Gastrocnemius medialis (tissue), 4 donors: ENCODE data around the gene IDUA. TPM values are rescaled to one million over a fixed set of nuclear protein-coding genes. Genes with fewer than 3 reads are reported as not detected.

Experiments used
- ATAC-seq, 2 donors: fragments of 150-250 bp; one replicate each; pipeline ENCODE4 v1.9.1; 2016
- DNase-seq, 2 donors: peaks; one replicate each; pipeline ENCODE4 v3.0.0-alpha.2; 2019
- H3K27ac ChIP-seq, 4 donors: fragments of 200-600 bp; sonication (generic); 1 replicate in 1 of 4; 2 replicates in 3 of 4; pipeline ENCODE4 v1.5.1; 2016 to 2018; ENCODE audit warnings: mild to moderate bottlenecking in 2 of 4, moderate library complexity in 1 of 4
- H3K27me3 ChIP-seq, 3 donors: fragments of 200-600 bp; sonication (generic) in 2 of 3; 1 replicate in 1 of 3; 2 replicates in 2 of 3; pipeline versions ENCODE4 v1.5.1 to v1.6.0; 2016 to 2019; ENCODE audit warnings: mild to moderate bottlenecking in 1 of 3, moderate library complexity in 1 of 3
- H3K36me3 ChIP-seq, 2 donors: fragments of 200-600 bp; sonication (generic) in 1 of 2; one replicate each; pipeline ENCODE4 v1.5.1; 2017 to 2018
- H3K4me1 ChIP-seq, 2 donors: fragments of 200-600 bp; sonication (generic) in 1 of 2; one replicate each; pipeline ENCODE4 v1.5.1; 2016 to 2017; ENCODE audit warnings: mild to moderate bottlenecking in 2 of 2
- H3K4me3 ChIP-seq, 4 donors: fragments of 200-600 bp; sonication (generic) in 3 of 4; 1 replicate in 1 of 4; 2 replicates in 3 of 4; pipeline ENCODE4 v1.5.1; 2016 to 2019; ENCODE audit warnings: mild to moderate bottlenecking in 2 of 4
- H3K9me3 ChIP-seq, 3 donors: fragments of 200-600 bp; sonication (generic) in 2 of 3; 1 replicate in 1 of 3; 2 replicates in 2 of 3; pipeline ENCODE4 v1.5.1; 2016 to 2019
- CTCF ChIP-seq, 5 experiments: fragments of 450-650 bp in 3 of 5; fragments of 200-600 bp in 2 of 5; sonication (generic) in 2 of 5; IDR thresholded peaks in 4 of 5; conservative IDR thresholded peaks in 1 of 5; 1 replicate in 4 of 5; 2 replicates in 1 of 5; pipeline ENCODE4 v1.5.1; 2016 to 2019; ENCODE audit warnings: antibody characterized with exemption in 5 of 5, mild to moderate bottlenecking in 3 of 5, moderate library complexity in 3 of 5
- POLR2A ChIP-seq, 2 donors: fragments of 450-650 bp; IDR thresholded peaks; one replicate each; pipeline ENCODE4 v1.6.1; 2017; ENCODE audit warnings: antibody characterized with exemption in 2 of 2, mild to moderate bottlenecking in 2 of 2, moderate library complexity in 2 of 2
- in situ Hi-C, 4 donors: fragments of 200-750 bp; cut with MboI; loops; one replicate each; pipeline versions ENCODE4 v1.15.0 to v1.8.0; 2017; ENCODE audit warnings: low sequenced_read_pairs in 4 of 4
- intact Hi-C: fragments of 100-400 bp; cut with DNase I; formaldehyde crosslinking; loops from one replicate; pipeline ENCODE4 v1.15.1; 2023; ENCODE audit warnings: low total_unique reads
- total RNA-seq, 4 donors: library from RNA; depleted of rRNA; stranded (reverse); fragments of >200 nt; gene quantifications; one replicate each; pipeline versions ENCODE4 v1.1.0 to v1.2.3, GENCODE V29; 2016

IDUA gene
- total RNA-seq, 4 donors from 2014 or later = 0.12 to 10.8 (median 2.4) TPM

DNA sequence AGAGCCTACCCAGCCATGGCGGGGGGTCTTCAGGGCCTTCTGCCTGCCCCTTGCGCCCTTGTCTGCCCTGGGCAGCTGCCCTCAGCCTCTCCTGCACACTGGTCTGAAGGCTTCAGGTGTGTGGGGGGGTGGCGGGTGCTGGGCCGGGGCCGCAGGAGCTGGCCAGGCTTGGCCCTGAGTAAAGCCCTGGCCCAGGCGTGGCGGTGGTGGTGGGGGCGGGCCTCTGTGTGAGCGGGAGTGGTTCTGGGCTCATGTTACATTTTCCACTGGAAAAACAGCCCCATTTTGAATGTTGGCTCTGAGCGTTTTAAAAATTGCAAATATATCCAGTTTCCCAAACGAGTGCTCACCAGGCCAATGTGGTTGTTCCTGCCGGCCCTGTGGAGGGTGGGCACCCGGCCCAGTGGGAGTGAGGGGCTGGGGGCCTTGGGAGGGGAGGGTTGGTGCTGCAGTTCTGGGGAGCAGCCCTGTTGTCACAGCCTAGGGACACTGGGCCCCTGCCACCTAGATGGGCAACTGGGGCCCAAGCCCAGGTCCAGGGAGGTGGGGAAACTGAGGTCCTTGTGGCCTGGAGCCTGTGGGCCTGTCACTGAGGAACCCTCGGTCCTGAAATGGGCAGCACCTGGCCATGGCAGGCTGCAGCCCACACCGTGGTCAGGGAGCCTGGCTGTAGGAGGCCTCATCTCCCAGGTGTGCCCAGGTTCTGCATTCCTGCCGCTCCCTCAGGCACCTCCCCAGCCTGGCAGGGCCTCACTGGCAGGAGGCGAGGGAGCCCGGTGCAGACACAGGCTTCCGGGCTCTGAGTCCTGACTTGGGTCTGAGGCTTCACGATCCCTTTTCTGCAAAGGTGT lies 52.9 kb downstream of the IDUA start:
- ATAC-seq = no peak
- TF ChIP-seq CTCF (IDR thresholded peaks at IDR 0.05 in 4 of 5, conservative IDR thresholded peaks at IDR 0.05 in 1 of 5) = no peak
- no peak for TF ChIP-seq POLR2A (IDR thresholded peaks at IDR 0.05)
- DNase-seq = no peak
- intact Hi-C loops (no loop called here), in situ Hi-C loops (no loop called here)
- Histone ChIP-seq H3K4me1 (peaks cover 0 to 3% of the 10 kb centered on the region in 2 donors), H3K36me3 (no peaks in the 10 kb centered on the region), H3K27ac (no peak overlapping the region), H3K9me3 (no peaks in the 10 kb centered on the region), H3K27me3 (peaks cover 25 to 72% (median 35%) of the 10 kb centered on the region in 3 donors), H3K4me3 (no peak overlapping the region)

DNA sequence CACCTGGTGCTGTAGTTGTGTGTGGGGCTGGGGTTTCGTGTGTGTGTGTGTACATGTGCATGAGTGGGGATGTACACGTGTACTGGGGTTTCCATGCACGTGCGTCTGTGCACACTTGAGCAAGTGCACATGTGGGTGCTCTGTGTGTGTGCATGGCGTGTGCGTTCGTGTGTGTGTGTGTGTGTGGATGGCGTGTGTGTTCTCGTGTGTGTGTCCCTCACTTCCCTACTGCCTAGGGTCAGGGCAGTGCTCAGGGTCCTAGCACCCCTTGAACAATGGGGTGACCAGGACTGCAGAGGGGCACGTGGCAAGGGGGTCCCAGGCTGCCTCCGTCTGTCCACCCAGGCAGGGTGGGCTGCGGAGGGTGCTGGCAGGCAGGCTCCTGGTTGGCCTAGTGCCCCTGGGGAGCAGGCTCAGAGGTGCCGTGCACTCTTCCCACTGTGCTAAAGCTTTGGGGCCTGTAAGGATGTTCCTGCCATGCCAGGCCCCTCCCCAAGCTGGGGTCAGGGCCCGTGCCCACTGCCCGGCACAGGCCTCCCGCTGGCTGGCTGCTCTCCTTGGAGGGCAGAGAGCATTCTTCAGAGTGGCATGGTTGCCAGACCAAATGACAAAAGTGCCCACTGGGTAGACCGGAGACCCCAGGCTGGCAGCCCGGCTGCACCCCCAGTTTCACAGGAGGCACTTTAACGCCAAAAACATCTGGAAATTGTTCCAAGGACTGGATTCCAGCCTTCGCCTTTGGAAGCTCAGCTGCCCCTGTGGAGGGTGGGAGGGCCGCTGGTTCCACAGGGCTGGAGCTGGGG lies 53.7 kb downstream of the IDUA start:
- Histone ChIP-seq H3K36me3 (no peaks in the 10 kb centered on the region), H3K4me3 (no peak overlapping the region), H3K27ac (no peak overlapping the region), H3K9me3 (no peaks in the 10 kb centered on the region), H3K4me1 (peaks cover 0 to 3% of the 10 kb centered on the region in 2 donors), H3K27me3 (peaks cover 29 to 73% (median 36%) of the 10 kb centered on the region in 3 donors)
- TF ChIP-seq CTCF (IDR thresholded peaks at IDR 0.05 in 4 of 5, conservative IDR thresholded peaks at IDR 0.05 in 1 of 5) (no peak), POLR2A (IDR thresholded peaks at IDR 0.05) (no peak)
- in situ Hi-C loops = no loop called here
- intact Hi-C loops = no loop called here
- no peak for ATAC-seq
- DNase-seq = no peak

DNA sequence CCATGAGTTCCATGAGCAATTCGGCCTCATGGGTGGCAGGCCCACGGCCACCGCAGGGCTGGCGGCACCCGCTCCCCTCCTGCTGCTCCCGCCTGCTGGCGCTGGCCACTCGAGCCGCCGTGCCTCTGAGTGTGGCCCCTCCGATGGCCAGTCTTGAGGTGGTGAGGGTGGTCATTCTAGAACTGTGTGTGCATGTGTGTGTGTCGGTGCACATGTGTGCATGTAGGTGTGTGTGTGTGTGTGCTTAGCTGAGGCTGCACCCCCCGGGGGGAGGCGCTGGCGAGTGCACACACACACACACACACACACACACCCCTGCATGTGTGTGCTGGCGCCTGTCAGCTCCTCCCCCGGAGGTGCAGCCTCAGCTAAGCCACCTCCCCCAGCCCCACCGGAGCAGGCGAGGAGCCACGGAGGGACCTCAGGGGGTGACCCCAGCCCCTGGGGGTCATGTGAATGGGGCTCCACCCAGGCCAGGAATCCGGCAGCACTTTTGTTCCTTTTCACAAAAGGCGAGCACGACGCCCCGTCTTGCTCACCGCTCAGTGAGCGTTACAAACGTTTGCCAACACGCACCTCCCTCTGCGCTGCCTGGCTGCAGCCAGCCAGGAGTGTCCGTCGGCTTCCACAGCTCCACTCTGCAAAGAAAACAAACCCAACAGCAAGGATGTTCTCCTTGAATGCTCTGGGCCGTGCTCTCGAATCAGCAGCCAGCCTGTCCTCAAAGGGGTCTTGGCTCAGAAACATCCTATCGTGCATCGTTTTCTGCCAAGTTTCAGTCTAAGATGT lies 54.5 kb downstream of the IDUA start:
- H3K9me3 ChIP-seq = no peaks in the 10 kb centered on the region
- H3K27ac ChIP-seq = no peak overlapping the region
- in situ Hi-C loops (no loop called here), intact Hi-C loops (no loop called here)
- DNase-seq = no peak
- peaks cover 29 to 69% (median 33%) of the 10 kb centered on the region in 3 donors for H3K27me3 ChIP-seq
- no peak overlapping the region for H3K4me3 ChIP-seq
- peaks cover 0 to 3% of the 10 kb centered on the region in 2 donors for H3K4me1 ChIP-seq
- no peak for ATAC-seq
- no peaks in the 10 kb centered on the region for H3K36me3 ChIP-seq
- TF ChIP-seq POLR2A (IDR thresholded peaks at IDR 0.05) = no peak
- no peak for TF ChIP-seq CTCF (IDR thresholded peaks at IDR 0.05 in 4 of 5, conservative IDR thresholded peaks at IDR 0.05 in 1 of 5)

- in situ Hi-C loops = no loop called here
These were observed 55.1 kb downstream of the IDUA start for GRCh38 chr4:1041936-1042330.

More at GRCh38 chr4:1041936-1042330, 55.1 kb downstream of the IDUA start:
- H3K4me3 ChIP-seq = no peak overlapping the region
- H3K36me3 ChIP-seq = no peaks in the 10 kb centered on the region
- peaks cover 0 to 3% of the 10 kb centered on the region in 2 donors for H3K4me1 ChIP-seq
- H3K9me3 ChIP-seq = no peaks in the 10 kb centered on the region
- intact Hi-C loops = no loop called here
- ATAC-seq (no peak), DNase-seq (no peak)
- TF ChIP-seq CTCF (IDR thresholded peaks at IDR 0.05 in 4 of 5, conservative IDR thresholded peaks at IDR 0.05 in 1 of 5) = no peak
- TF ChIP-seq POLR2A (IDR thresholded peaks at IDR 0.05) = no peak
- H3K27ac ChIP-seq = no peak overlapping the region
- peaks cover 30 to 67% (median 36%) of the 10 kb centered on the region in 3 donors for H3K27me3 ChIP-seq
